ENCODE data around the gene CPED1. TPM values are rescaled to one million over a fixed set of nuclear protein-coding genes. Genes with fewer than 3 reads are reported as not detected.

Gene CPED1
- total RNA-seq, 1 experiment from 2014 or later, result 0.39 TPM

GRCh38 chr7:121178869-121179497 is 190.5 kb downstream of the CPED1 start:
- no peak for TF ChIP-seq REST (IDR thresholded peaks at IDR 0.05; ENCODE audit: insufficient read depth in 1 of 2, low read depth in 2 of 2, low read length in 1 of 2)
- TF ChIP-seq CTCF (IDR thresholded peaks at IDR 0.05), result no peak
- TF ChIP-seq SIN3A (IDR thresholded peaks at IDR 0.05; ENCODE audit: borderline replicate concordance, insufficient read depth, low read depth, low read length), result no peak
- no peak for TF ChIP-seq TCF7L2 (IDR thresholded peaks at IDR 0.05; ENCODE audit: low read depth, low read length)
- TF ChIP-seq POLR2AphosphoS5 (IDR thresholded peaks at IDR 0.05; ENCODE audit: low read depth, low read length), result no peak
- intact Hi-C loops (cut with micrococcal nuclease; ENCODE audit: unreplicated experiment) (no loop called here), in situ Hi-C loops (cut with HindIII; ENCODE audit: low pct_unique_long_range_greater_than_20kb, low sequenced_read_pairs) (no loop called here)
- no TSS peak for BruUV-seq (replicated peaks)
- Histone ChIP-seq H3K36me3 (ENCODE audit: control insufficient read depth, insufficient read depth, low read length) (no peaks in the 10 kb centered on the region), H3K27ac (ENCODE audit: low read length) (no peak overlapping the region), H3K4me1 (ENCODE audit: control insufficient read depth, insufficient read depth, low read length) (no peaks in the 10 kb centered on the region), H3K9me3 (ENCODE audit: control insufficient read depth, insufficient read depth, low read depth, low read length) (no peaks in the 10 kb centered on the region), H3K27me3 (ENCODE audit: control insufficient read depth, insufficient read depth, low read length) (no peaks in the 10 kb centered on the region; the same call in 1 of the 2 replicates), H3K4me3 (ENCODE audit: low read depth in 2 of 2, low read length in 2 of 2) (no peak overlapping the region)
- ATAC-seq (no peak), DNase-seq (ENCODE audit: low read depth, low spot score) (no peak)
- CTCF ChIA-PET, result no interaction called here
- POLR2A ChIA-PET, result no interaction called here

- no peak overlapping the region for H3K4me3 ChIP-seq (ENCODE audit: low read depth in 2 of 2, low read length in 2 of 2)
- CTCF ChIA-PET, result no interaction called here
- H3K9me3 ChIP-seq (ENCODE audit: control insufficient read depth, insufficient read depth, low read depth, low read length), result no peaks in the 10 kb centered on the region
- H3K4me1 ChIP-seq (ENCODE audit: control insufficient read depth, insufficient read depth, low read length), result no peaks in the 10 kb centered on the region
- no peak for TF ChIP-seq TCF7L2 (IDR thresholded peaks at IDR 0.05; ENCODE audit: low read depth, low read length)
- TF ChIP-seq SIN3A (IDR thresholded peaks at IDR 0.05; ENCODE audit: borderline replicate concordance, insufficient read depth, low read depth, low read length), result no peak
- no peak for TF ChIP-seq CTCF (IDR thresholded peaks at IDR 0.05)
- no peak for TF ChIP-seq REST (IDR thresholded peaks at IDR 0.05; ENCODE audit: insufficient read depth in 1 of 2, low read depth in 2 of 2, low read length in 1 of 2)
- TF ChIP-seq POLR2AphosphoS5 (IDR thresholded peaks at IDR 0.05; ENCODE audit: low read depth, low read length), result no peak
- no peak overlapping the region for H3K27ac ChIP-seq (ENCODE audit: low read length)
- no peak for DNase-seq (ENCODE audit: low read depth, low spot score)
- no peak for ATAC-seq
- in situ Hi-C loops (cut with HindIII; ENCODE audit: low pct_unique_long_range_greater_than_20kb, low sequenced_read_pairs), result no loop called here
- no peaks in the 10 kb centered on the region; the same call in none of the 2 replicates for H3K27me3 ChIP-seq (ENCODE audit: control insufficient read depth, insufficient read depth, low read length)
- no TSS peak for BruUV-seq (replicated peaks)
- POLR2A ChIA-PET, result no interaction called here
- intact Hi-C loops (cut with micrococcal nuclease; ENCODE audit: unreplicated experiment), result no loop called here
- no peaks in the 10 kb centered on the region for H3K36me3 ChIP-seq (ENCODE audit: control insufficient read depth, insufficient read depth, low read length)
Measured at GRCh38 chr7:121180436-121181063, 192.0 kb downstream of the CPED1 start.
